Measurements from ENCODE around the gene DNM1L. TPM values are rescaled to one million over a fixed set of nuclear protein-coding genes. Genes with fewer than 3 reads are reported as not detected.

Gene DNM1L
- total RNA-seq, 1 experiment from 2014 or later, result 79.8 TPM

DNA sequence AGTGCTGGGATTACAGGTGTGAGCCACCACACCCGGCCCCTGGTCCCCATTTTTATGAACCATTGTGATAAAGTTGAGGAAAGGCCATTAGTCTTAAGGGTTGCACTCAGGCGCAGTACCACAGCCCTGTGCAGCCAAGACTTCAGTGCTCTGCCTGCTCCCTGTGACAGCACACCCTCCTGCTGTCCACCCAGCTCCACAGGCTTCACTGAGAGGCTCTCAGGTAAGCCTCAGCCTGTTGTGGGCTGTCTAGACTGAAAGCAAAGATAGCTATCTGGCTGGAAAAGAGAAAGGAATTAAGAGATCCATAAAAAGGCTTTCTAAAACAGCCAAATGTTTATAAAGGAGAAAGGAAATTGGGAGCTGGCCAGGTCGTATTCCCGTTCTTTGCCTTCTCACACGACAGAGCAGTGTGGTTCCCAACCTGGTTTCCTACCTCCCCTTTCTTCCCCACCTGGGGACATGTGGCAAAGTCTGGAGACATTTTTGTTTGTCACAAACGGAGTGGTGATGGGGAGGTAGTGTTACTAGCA is 19.1 kb upstream of the DNM1L start:
- H3K9ac ChIP-seq (ENCODE audit: extremely low read depth, insufficient read length, low read length), result no peak overlapping the region
- no peak overlapping the region for H4K91ac ChIP-seq (ENCODE audit: insufficient read length, low read depth, low read length)
- no peaks in the 10 kb centered on the region for H4K20me1 ChIP-seq (ENCODE audit: control insufficient read depth, insufficient read depth, insufficient read length)
- H3K4me1 ChIP-seq (ENCODE audit: insufficient read depth, low read length), result no peaks in the 10 kb centered on the region
- H3K27ac ChIP-seq (ENCODE audit: insufficient read length, low read depth, low read length), result no peak overlapping the region
- no peaks in the 10 kb centered on the region for H3K79me1 ChIP-seq (ENCODE audit: insufficient read depth, low read depth, low read length, poor library complexity, severe bottlenecking)
- H3K4me3 Mint-ChIP-seq, result no peak overlapping the region
- no peak overlapping the region for H2BK5ac ChIP-seq (ENCODE audit: insufficient read length, low read length)
- no peak overlapping the region for H2BK15ac ChIP-seq (ENCODE audit: low read depth, low read length)
- H3K79me2 ChIP-seq (ENCODE audit: insufficient read depth, low read length), result no peaks in the 10 kb centered on the region
- H3K4me2 ChIP-seq (ENCODE audit: insufficient read depth, insufficient read length, low read length), result no peak overlapping the region
- peaks cover 0 to 2% of the 10 kb centered on the region in 2 experiments; a peak in 1 of 4 replicates for H3K4me1 Mint-ChIP-seq
- no peak overlapping the region for H2BK120ac ChIP-seq (ENCODE audit: low read depth, low read length, poor library complexity, severe bottlenecking)
- no peak overlapping the region for H4K5ac ChIP-seq (ENCODE audit: insufficient read length, low read depth, low read length)
- H3T11ph ChIP-seq (ENCODE audit: low read length), result no peak overlapping the region
- H3K14ac ChIP-seq (ENCODE audit: insufficient read depth, low read length), result no peak overlapping the region
- H3K23ac ChIP-seq (ENCODE audit: insufficient read length, low read depth, low read length), result no peak overlapping the region
- H3K36me3 Mint-ChIP-seq (ENCODE audit: insufficient read depth in 1 of 3, low read depth in 3 of 3), result no peaks in the 10 kb centered on the region
- TF ChIP-seq, protein P1, sequence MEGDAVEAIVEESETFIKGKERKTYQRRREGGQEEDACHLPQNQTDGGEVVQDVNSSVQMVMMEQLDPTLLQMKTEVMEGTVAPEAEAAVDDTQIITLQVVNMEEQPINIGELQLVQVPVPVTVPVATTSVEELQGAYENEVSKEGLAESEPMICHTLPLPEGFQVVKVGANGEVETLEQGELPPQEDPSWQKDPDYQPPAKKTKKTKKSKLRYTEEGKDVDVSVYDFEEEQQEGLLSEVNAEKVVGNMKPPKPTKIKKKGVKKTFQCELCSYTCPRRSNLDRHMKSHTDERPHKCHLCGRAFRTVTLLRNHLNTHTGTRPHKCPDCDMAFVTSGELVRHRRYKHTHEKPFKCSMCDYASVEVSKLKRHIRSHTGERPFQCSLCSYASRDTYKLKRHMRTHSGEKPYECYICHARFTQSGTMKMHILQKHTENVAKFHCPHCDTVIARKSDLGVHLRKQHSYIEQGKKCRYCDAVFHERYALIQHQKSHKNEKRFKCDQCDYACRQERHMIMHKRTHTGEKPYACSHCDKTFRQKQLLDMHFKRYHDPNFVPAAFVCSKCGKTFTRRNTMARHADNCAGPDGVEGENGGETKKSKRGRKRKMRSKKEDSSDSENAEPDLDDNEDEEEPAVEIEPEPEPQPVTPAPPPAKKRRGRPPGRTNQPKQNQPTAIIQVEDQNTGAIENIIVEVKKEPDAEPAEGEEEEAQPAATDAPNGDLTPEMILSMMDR (conservative IDR thresholded peaks at IDR 0.05), result no peak
- no peak overlapping the region for H3K18ac ChIP-seq (ENCODE audit: insufficient read length, low read depth, low read length)
- peak overlapping the region in 1 of 3 experiments; percentile 52; a peak in 1 of 7 replicates for H3K27ac Mint-ChIP-seq
- no peak overlapping the region for H2AK5ac ChIP-seq (ENCODE audit: insufficient read length, low read length)
- H3K27me3 Mint-ChIP-seq (ENCODE audit: low read depth), result no peaks in the 10 kb centered on the region
- no peaks in the 10 kb centered on the region for H3K23me2 ChIP-seq (ENCODE audit: insufficient read length, low read depth, low read length, poor library complexity, severe bottlenecking)
- H3K4ac ChIP-seq (ENCODE audit: low read depth, low read length), result no peak overlapping the region
- no CpG with 5 or more reads among the region's 6 CpGs for whole genome bisulfite sequencing (ENCODE audit: extremely low coverage, insufficient read length, low lambda C conversion rate)
- H4K8ac ChIP-seq (replicated peaks; ENCODE audit: insufficient read length, low read depth, low read length), result no peak overlapping the region
- H3K27me3 ChIP-seq (ENCODE audit: insufficient read depth, low read length), result no peaks in the 10 kb centered on the region
- H3K9me3 Mint-ChIP-seq, result no peaks in the 10 kb centered on the region
- DNase-seq, result no peak
- H2BK20ac ChIP-seq (ENCODE audit: low read depth, low read length, poor library complexity, severe bottlenecking), result no peak overlapping the region
- H2AFZ ChIP-seq (ENCODE audit: low read length), result no peak overlapping the region
- H2BK12ac ChIP-seq (ENCODE audit: insufficient read length, low read depth, low read length), result no peak overlapping the region
- H3K9me3 ChIP-seq (ENCODE audit: control insufficient read depth, low read depth, low read length), result no peaks in the 10 kb centered on the region
- H3K56ac ChIP-seq (ENCODE audit: insufficient read length, low read depth, low read length), result no peak overlapping the region

Measured in H9 (cell line).